NCI-H526 treated with DMSO at 0.1 percent for 48 hours (cell line): ENCODE results near the gene FAN1.

ENCODE experiments used
- DNase-seq: peaks from one replicate; lab custom pipeline; 2025; lab: John Stamatoyannopoulos, UW

The FAN1 gene

GRCh38 chr15:30921106-30921505 is 17.4 kb downstream of the FAN1 start:
- no peak for DNase-seq

GRCh38 chr15:30921781-30922479 is 18.2 kb downstream of the FAN1 start:
- no peak for DNase-seq

- DNase-seq, result no peak
Measured at GRCh38 chr15:30922480-30923311, 19.0 kb downstream of the FAN1 start.

GRCh38 chr15:30923429-30923828 is 19.7 kb downstream of the FAN1 start:
- DNase-seq, result no peak

- DNase-seq, result no peak
Measured at GRCh38 chr15:30924353-30924752, 20.6 kb downstream of the FAN1 start.

- no peak for DNase-seq
Measured at GRCh38 chr15:30925686-30926085, 22.0 kb downstream of the FAN1 start.

- DNase-seq, result no peak
Measured at GRCh38 chr15:30926161-30926560, 22.4 kb downstream of the FAN1 start.

- no peak for DNase-seq
Measured at GRCh38 chr15:30927148-30927761, 23.5 kb downstream of the FAN1 start.

GRCh38 chr15:30928076-30928475 is 24.4 kb downstream of the FAN1 start:
- no peak for DNase-seq

- DNase-seq, result no peak
Measured at GRCh38 chr15:30929064-30929669, 25.5 kb downstream of the FAN1 start.

GRCh38 chr15:30929982-30930381 is 26.3 kb downstream of the FAN1 start:
- no peak for DNase-seq

- DNase-seq, result no peak
Measured at GRCh38 chr15:30930422-30930821, 26.7 kb downstream of the FAN1 start.

- DNase-seq, result no peak
Measured at GRCh38 chr15:30933293-30933692, 29.6 kb downstream of the FAN1 start.

- no peak for DNase-seq
Measured at GRCh38 chr15:30939161-30939560, 35.4 kb downstream of the FAN1 start.

GRCh38 chr15:30940359-30940758 is 36.6 kb downstream of the FAN1 start:
- no peak for DNase-seq

- no peak for DNase-seq
Measured at GRCh38 chr15:30941520-30941919, 37.8 kb downstream of the FAN1 start.

GRCh38 chr15:30943654-30944335 is 40.1 kb downstream of the FAN1 start:
- DNase-seq, result no peak

GRCh38 chr15:30953183-30953582 is 49.5 kb downstream of the FAN1 start:
- DNase-seq, result no peak

- no peak for DNase-seq
Measured at GRCh38 chr15:30953731-30954378, 50.1 kb downstream of the FAN1 start.

- no peak for DNase-seq
Measured at GRCh38 chr15:30954674-30955073, 51.0 kb downstream of the FAN1 start.
